Measurements from ENCODE around the gene C1orf167. TPM values are rescaled to one million over a fixed set of nuclear protein-coding genes. Genes with fewer than 3 reads are reported as not detected.

C1orf167 gene
- total and polyA plus RNA-seq, 5 donors, result 1.3 to 4.0 (median 2.2) TPM

GRCh38 chr1:11825131-11825530, 63.1 kb downstream of the C1orf167 start:
- Histone ChIP-seq H3K27ac (ENCODE audit: low read length) (no peak overlapping the region), H3K27me3 (ENCODE audit: control insufficient read depth, insufficient read depth) (no peaks in the 10 kb centered on the region), H3K4me1 (ENCODE audit: control insufficient read depth, insufficient read depth, low read length) (no peaks in the 10 kb centered on the region), H3K4me3 (ENCODE audit: low read length) (no peak overlapping the region), H3K9me3 (ENCODE audit: control insufficient read depth, low read length) (no peaks in the 10 kb centered on the region)
- WGBS, result 87% methylated on average over 7 of the region's 7 CpGs
- no peak for ATAC-seq
- intact Hi-C loops (cut with DNase I), result no loop called here
- no peak for DNase-seq

GRCh38 chr1:11826946-11827345, 65.0 kb downstream of the C1orf167 start:
- ATAC-seq (no peak), DNase-seq (no peak)
- intact Hi-C loops (cut with DNase I), result no loop called here
- 95% methylated on average over 9 of the region's 9 CpGs for WGBS
- H3K27ac ChIP-seq (ENCODE audit: low read length), result no peak overlapping the region
- H3K9me3 ChIP-seq (ENCODE audit: control insufficient read depth, low read length), result no peaks in the 10 kb centered on the region
- H3K4me1 ChIP-seq (ENCODE audit: control insufficient read depth, insufficient read depth, low read length), result no peaks in the 10 kb centered on the region
- no peaks in the 10 kb centered on the region for H3K27me3 ChIP-seq (ENCODE audit: control insufficient read depth, insufficient read depth)
- no peak overlapping the region for H3K4me3 ChIP-seq (ENCODE audit: low read length)

- Histone ChIP-seq H3K4me1 (ENCODE audit: control insufficient read depth, insufficient read depth, low read length) (no peaks in the 10 kb centered on the region), H3K9me3 (ENCODE audit: control insufficient read depth, low read length) (no peaks in the 10 kb centered on the region), H3K27ac (ENCODE audit: low read length) (no peak overlapping the region), H3K4me3 (ENCODE audit: low read length) (no peak overlapping the region), H3K27me3 (ENCODE audit: control insufficient read depth, insufficient read depth) (no peaks in the 10 kb centered on the region)
- WGBS, result 91% methylated on average over 19 of the region's 19 CpGs
- ATAC-seq (no peak), DNase-seq (no peak)
- intact Hi-C loops (cut with DNase I), result no loop called here
Observed at GRCh38 chr1:11828511-11828910, 66.5 kb downstream of the C1orf167 start.

GRCh38 chr1:11831945-11832725, 70.1 kb downstream of the C1orf167 start:
- intact Hi-C loops (cut with DNase I), result loop anchor here in 2 of 4 donors (10.0 kb wide), 3 partner anchors 133 to 193 kb away; no protein-coding TSS in a partner anchor
- Histone ChIP-seq H3K4me1 (ENCODE audit: control insufficient read depth, insufficient read depth, low read length) (no peaks in the 10 kb centered on the region), H3K9me3 (ENCODE audit: control insufficient read depth, low read length) (no peaks in the 10 kb centered on the region), H3K27ac (ENCODE audit: low read length) (no peak overlapping the region), H3K27me3 (ENCODE audit: control insufficient read depth, insufficient read depth) (no peaks in the 10 kb centered on the region), H3K4me3 (ENCODE audit: low read length) (no peak overlapping the region)
- WGBS, result 86% methylated on average over 9 of the region's 9 CpGs
- ATAC-seq (no peak), DNase-seq (no peak)

- no peak overlapping the region for H3K4me3 ChIP-seq (ENCODE audit: low read length)
- 91% methylated on average over 8 of the region's 8 CpGs for WGBS
- H3K9me3 ChIP-seq (ENCODE audit: control insufficient read depth, low read length), result no peaks in the 10 kb centered on the region
- intact Hi-C loops (cut with DNase I), result loop anchor here in 2 of 4 donors (10.0 kb wide), 3 partner anchors 131 to 191 kb away; no protein-coding TSS in a partner anchor
- no peak for DNase-seq
- no peaks in the 10 kb centered on the region for H3K4me1 ChIP-seq (ENCODE audit: control insufficient read depth, insufficient read depth, low read length)
- ATAC-seq, result no peak
- no peak overlapping the region for H3K27ac ChIP-seq (ENCODE audit: low read length)
- no peaks in the 10 kb centered on the region for H3K27me3 ChIP-seq (ENCODE audit: control insufficient read depth, insufficient read depth)
Observed at GRCh38 chr1:11833497-11833896, 71.5 kb downstream of the C1orf167 start.

- H3K9me3 ChIP-seq (ENCODE audit: control insufficient read depth, low read length), result no peaks in the 10 kb centered on the region
- WGBS, result 93% methylated on average over 13 of the region's 13 CpGs
- DNase-seq (no peak), ATAC-seq (no peak)
- no peaks in the 10 kb centered on the region for H3K4me1 ChIP-seq (ENCODE audit: control insufficient read depth, insufficient read depth, low read length)
- H3K27me3 ChIP-seq (ENCODE audit: control insufficient read depth, insufficient read depth), result no peaks in the 10 kb centered on the region
- no peak overlapping the region for H3K4me3 ChIP-seq (ENCODE audit: low read length)
- intact Hi-C loops (cut with DNase I), result loop anchor here in 2 of 4 donors (10.0 kb wide), 3 partner anchors 131 to 191 kb away; no protein-coding TSS in a partner anchor
- H3K27ac ChIP-seq (ENCODE audit: low read length), result no peak overlapping the region
Observed at GRCh38 chr1:11833900-11834299, 71.9 kb downstream of the C1orf167 start.

- Histone ChIP-seq H3K4me3 (ENCODE audit: low read length) (no peak overlapping the region), H3K4me1 (ENCODE audit: control insufficient read depth, insufficient read depth, low read length) (no peaks in the 10 kb centered on the region), H3K27ac (ENCODE audit: low read length) (no peak overlapping the region), H3K9me3 (ENCODE audit: control insufficient read depth, low read length) (no peaks in the 10 kb centered on the region), H3K27me3 (ENCODE audit: control insufficient read depth, insufficient read depth) (no peaks in the 10 kb centered on the region)
- intact Hi-C loops (cut with DNase I), result loop anchor here in 2 of 4 donors (5.0 to 10.0 kb wide), 4 partner anchors 57 to 189 kb away; no protein-coding TSS in a partner anchor
- DNase-seq (no peak), ATAC-seq (no peak)
- 91% methylated on average over 28 of the region's 28 CpGs for WGBS
Observed at GRCh38 chr1:11835441-11836225, 73.6 kb downstream of the C1orf167 start.

GRCh38 chr1:11836955-11837766, 75.2 kb downstream of the C1orf167 start:
- no peaks in the 10 kb centered on the region for H3K4me1 ChIP-seq (ENCODE audit: control insufficient read depth, insufficient read depth, low read length)
- DNase-seq, result no peak
- intact Hi-C loops (cut with DNase I), result loop anchor here in 2 of 4 donors (5.0 to 10.0 kb wide), 4 partner anchors 55 to 188 kb away; no protein-coding TSS in a partner anchor
- no peak overlapping the region for H3K4me3 ChIP-seq (ENCODE audit: low read length)
- H3K27ac ChIP-seq (ENCODE audit: low read length), result no peak overlapping the region
- 88% methylated on average over 36 of the region's 36 CpGs for WGBS
- no peak for ATAC-seq
- no peaks in the 10 kb centered on the region for H3K9me3 ChIP-seq (ENCODE audit: control insufficient read depth, low read length)
- H3K27me3 ChIP-seq (ENCODE audit: control insufficient read depth, insufficient read depth), result no peaks in the 10 kb centered on the region

GRCh38 chr1:11837767-11838348, 75.9 kb downstream of the C1orf167 start:
- intact Hi-C loops (cut with DNase I), result loop anchor here (1.0 to 10.0 kb wide), 6 partner anchors 54 to 187 kb away; no protein-coding TSS in a partner anchor
- no peak for ATAC-seq

More at GRCh38 chr1:11837767-11838348, 75.9 kb downstream of the C1orf167 start:
- H3K4me1 ChIP-seq (ENCODE audit: control insufficient read depth, insufficient read depth, low read length), result no peaks in the 10 kb centered on the region
- no peaks in the 10 kb centered on the region for H3K9me3 ChIP-seq (ENCODE audit: control insufficient read depth, low read length)
- no peak overlapping the region for H3K27ac ChIP-seq (ENCODE audit: low read length)
- no peaks in the 10 kb centered on the region for H3K27me3 ChIP-seq (ENCODE audit: control insufficient read depth, insufficient read depth)
- 87% methylated on average over 11 of the region's 11 CpGs for WGBS
- H3K4me3 ChIP-seq (ENCODE audit: low read length), result no peak overlapping the region
- DNase-seq, result no peak
